Panc1 (cell line): Measurements from ENCODE around the gene CACTIN.

ENCODE experiments used
- SIN3A ChIP-seq: IDR thresholded peaks from 2 replicates; pipeline ENCODE4 v1.6.1; 2012; ENCODE audit warnings: low read depth, mild to moderate bottlenecking, low read length, moderate library complexity, borderline replicate concordance; ENCODE audit not compliant: insufficient read depth
- TF ChIP-seq, protein P1 (sequence below): fragments of 450-650 bp; IDR thresholded peaks from 2 replicates; pipeline ENCODE4 v1.5.1; 2017; ENCODE audit warnings: mild to moderate bottlenecking
- TF ChIP-seq, protein P2 (sequence below), 2 experiments: IDR thresholded peaks; 2 replicates each; pipeline ENCODE4 v1.6.1; 2011 to 2012; ENCODE audit warnings: low read depth in 2 of 2, control low read depth in 1 of 2, low read length in 1 of 2, mild to moderate bottlenecking in 1 of 2, moderate library complexity in 1 of 2; ENCODE audit not compliant: insufficient read depth in 1 of 2

DNA sequence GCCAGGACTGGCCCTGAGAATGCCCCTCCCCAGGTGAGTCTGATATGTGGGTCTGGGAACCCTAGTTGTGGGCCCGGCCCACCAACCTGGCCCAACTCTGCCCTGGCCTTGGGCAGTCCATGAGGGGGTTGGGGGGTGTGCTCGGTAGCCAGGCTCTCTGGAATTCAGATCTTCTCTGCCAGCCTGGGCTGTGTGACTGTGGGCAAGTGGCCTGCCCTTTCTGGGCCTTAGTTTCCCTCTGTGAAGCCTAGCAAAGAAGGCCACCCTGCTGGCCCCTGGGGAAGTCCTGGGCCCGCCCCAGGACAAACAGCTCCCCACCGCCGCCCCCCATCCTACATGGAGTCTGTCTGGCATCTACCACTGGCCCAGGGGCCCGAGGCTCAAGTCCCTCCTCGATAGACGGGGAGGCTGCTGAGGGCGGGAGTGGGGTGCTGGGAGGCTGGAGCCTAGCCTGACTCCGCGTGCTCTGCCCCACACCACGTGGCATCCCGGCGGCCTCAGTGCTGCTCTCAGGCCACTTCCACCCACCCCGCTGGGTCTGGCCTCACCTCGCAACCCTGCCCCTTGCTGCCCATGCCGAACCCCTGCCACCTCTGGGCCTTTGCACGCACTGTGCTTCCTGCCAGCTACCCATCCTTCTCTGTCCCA lies 11.6 kb downstream of the CACTIN start:
- TF ChIP-seq, protein P1, sequence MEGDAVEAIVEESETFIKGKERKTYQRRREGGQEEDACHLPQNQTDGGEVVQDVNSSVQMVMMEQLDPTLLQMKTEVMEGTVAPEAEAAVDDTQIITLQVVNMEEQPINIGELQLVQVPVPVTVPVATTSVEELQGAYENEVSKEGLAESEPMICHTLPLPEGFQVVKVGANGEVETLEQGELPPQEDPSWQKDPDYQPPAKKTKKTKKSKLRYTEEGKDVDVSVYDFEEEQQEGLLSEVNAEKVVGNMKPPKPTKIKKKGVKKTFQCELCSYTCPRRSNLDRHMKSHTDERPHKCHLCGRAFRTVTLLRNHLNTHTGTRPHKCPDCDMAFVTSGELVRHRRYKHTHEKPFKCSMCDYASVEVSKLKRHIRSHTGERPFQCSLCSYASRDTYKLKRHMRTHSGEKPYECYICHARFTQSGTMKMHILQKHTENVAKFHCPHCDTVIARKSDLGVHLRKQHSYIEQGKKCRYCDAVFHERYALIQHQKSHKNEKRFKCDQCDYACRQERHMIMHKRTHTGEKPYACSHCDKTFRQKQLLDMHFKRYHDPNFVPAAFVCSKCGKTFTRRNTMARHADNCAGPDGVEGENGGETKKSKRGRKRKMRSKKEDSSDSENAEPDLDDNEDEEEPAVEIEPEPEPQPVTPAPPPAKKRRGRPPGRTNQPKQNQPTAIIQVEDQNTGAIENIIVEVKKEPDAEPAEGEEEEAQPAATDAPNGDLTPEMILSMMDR, result no peak
- TF ChIP-seq, protein P2, sequence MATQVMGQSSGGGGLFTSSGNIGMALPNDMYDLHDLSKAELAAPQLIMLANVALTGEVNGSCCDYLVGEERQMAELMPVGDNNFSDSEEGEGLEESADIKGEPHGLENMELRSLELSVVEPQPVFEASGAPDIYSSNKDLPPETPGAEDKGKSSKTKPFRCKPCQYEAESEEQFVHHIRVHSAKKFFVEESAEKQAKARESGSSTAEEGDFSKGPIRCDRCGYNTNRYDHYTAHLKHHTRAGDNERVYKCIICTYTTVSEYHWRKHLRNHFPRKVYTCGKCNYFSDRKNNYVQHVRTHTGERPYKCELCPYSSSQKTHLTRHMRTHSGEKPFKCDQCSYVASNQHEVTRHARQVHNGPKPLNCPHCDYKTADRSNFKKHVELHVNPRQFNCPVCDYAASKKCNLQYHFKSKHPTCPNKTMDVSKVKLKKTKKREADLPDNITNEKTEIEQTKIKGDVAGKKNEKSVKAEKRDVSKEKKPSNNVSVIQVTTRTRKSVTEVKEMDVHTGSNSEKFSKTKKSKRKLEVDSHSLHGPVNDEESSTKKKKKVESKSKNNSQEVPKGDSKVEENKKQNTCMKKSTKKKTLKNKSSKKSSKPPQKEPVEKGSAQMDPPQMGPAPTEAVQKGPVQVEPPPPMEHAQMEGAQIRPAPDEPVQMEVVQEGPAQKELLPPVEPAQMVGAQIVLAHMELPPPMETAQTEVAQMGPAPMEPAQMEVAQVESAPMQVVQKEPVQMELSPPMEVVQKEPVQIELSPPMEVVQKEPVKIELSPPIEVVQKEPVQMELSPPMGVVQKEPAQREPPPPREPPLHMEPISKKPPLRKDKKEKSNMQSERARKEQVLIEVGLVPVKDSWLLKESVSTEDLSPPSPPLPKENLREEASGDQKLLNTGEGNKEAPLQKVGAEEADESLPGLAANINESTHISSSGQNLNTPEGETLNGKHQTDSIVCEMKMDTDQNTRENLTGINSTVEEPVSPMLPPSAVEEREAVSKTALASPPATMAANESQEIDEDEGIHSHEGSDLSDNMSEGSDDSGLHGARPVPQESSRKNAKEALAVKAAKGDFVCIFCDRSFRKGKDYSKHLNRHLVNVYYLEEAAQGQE (IDR thresholded peaks at IDR 0.05; ENCODE audit: insufficient read depth in 1 of 2, low read depth in 2 of 2, low read length in 1 of 2), result no peak
- TF ChIP-seq SIN3A, result no peak
